ENCODE data around the gene PSTK. TPM values are rescaled to one million over a fixed set of nuclear protein-coding genes. Genes with fewer than 3 reads are reported as not detected.
A peak's percentile ranks its signal among the peaks of the same experiment; 100 is the strongest.

PSTK gene
- total and polyA plus RNA-seq, 2 of the 13 experiments (the other 11 are each of a cell fraction or from before 2014, with no cell fraction given), result 8.2 to 9.3 TPM

DNA sequence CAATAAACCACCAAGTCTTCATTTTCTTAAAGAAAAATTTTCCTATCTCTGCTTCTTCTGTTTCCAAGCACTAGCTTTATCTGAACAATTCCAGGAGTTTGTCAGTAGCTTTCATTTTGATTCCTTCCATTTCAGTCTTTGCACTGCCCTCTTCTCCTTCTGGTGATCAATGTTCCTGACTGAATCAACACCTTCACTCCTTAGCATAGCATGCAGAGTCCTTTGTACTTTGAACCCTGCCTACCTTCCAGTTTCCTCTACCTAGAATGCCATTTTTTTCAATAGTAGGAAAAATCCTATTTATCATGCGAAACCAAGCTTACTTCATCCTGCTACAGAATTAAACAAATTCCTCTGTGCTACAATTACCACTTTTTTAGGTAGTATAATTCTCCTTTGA, 24.3 kb upstream of the PSTK start:
- peaks cover 7% of the 10 kb centered on the region for H3K79me2 ChIP-seq (ENCODE audit: insufficient read depth, low read length)
- no peak overlapping the region for H2AFZ ChIP-seq (ENCODE audit: low read length)
- no peaks in the 10 kb centered on the region for H4K20me1 ChIP-seq (ENCODE audit: insufficient read depth, low read length)
- FAIRE-seq (no peak), ATAC-seq (no peak), DNase-seq (ENCODE audit: low spot score) (peak; percentile 5)
- H3K4me3 ChIP-seq (replicated peaks in 1 of 3; ENCODE audit: insufficient read depth in 1 of 3, low read depth in 2 of 3, low read length in 3 of 3), result no peak overlapping the region
- no peaks in the 10 kb centered on the region for H3K9me3 ChIP-seq (ENCODE audit: low read length)
- no peak overlapping the region for H3K27ac ChIP-seq (ENCODE audit: extremely low read length, insufficient read depth, low read length)
- H3K36me3 ChIP-seq (replicated peaks in 1 of 2; ENCODE audit: control insufficient read depth in 1 of 2, insufficient read depth in 2 of 2, low read length in 2 of 2), result no peaks in the 10 kb centered on the region
- TF ChIP-seq, protein P1, sequence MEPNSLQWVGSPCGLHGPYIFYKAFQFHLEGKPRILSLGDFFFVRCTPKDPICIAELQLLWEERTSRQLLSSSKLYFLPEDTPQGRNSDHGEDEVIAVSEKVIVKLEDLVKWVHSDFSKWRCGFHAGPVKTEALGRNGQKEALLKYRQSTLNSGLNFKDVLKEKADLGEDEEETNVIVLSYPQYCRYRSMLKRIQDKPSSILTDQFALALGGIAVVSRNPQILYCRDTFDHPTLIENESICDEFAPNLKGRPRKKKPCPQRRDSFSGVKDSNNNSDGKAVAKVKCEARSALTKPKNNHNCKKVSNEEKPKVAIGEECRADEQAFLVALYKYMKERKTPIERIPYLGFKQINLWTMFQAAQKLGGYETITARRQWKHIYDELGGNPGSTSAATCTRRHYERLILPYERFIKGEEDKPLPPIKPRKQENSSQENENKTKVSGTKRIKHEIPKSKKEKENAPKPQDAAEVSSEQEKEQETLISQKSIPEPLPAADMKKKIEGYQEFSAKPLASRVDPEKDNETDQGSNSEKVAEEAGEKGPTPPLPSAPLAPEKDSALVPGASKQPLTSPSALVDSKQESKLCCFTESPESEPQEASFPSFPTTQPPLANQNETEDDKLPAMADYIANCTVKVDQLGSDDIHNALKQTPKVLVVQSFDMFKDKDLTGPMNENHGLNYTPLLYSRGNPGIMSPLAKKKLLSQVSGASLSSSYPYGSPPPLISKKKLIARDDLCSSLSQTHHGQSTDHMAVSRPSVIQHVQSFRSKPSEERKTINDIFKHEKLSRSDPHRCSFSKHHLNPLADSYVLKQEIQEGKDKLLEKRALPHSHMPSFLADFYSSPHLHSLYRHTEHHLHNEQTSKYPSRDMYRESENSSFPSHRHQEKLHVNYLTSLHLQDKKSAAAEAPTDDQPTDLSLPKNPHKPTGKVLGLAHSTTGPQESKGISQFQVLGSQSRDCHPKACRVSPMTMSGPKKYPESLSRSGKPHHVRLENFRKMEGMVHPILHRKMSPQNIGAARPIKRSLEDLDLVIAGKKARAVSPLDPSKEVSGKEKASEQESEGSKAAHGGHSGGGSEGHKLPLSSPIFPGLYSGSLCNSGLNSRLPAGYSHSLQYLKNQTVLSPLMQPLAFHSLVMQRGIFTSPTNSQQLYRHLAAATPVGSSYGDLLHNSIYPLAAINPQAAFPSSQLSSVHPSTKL (CRISPR knock-in tag; IDR thresholded peaks at IDR 0.05), result 0 out of 2 replicates have a peak, but pooled peaks have one; percentile 12
- TF ChIP-seq SAFB2 (CRISPR knock-in tag; IDR thresholded peaks at IDR 0.05; ENCODE audit: borderline replicate concordance, low read depth), result no peak
- TF ChIP-seq GFI1 (CRISPR knock-in tag; IDR thresholded peaks at IDR 0.05; ENCODE audit: borderline replicate concordance), result no peak
- TF ChIP-seq HMG20A (CRISPR knock-in tag; IDR thresholded peaks at IDR 0.05; ENCODE audit: borderline replicate concordance), result no peak
- TF ChIP-seq HNRNPL (IDR thresholded peaks at IDR 0.05; ENCODE audit: low read depth, low read length), result no peak
- TF ChIP-seq HNF4A (CRISPR knock-in tag; IDR thresholded peaks at IDR 0.05), result peak; percentile 57
- TF ChIP-seq ZNF644 (CRISPR knock-in tag; IDR thresholded peaks at IDR 0.05; ENCODE audit: low read depth), result 0 out of 2 replicates have a peak, but pooled peaks have one; percentile 28
- TF ChIP-seq ZC3H4 (CRISPR knock-in tag; IDR thresholded peaks at IDR 0.05; ENCODE audit: borderline replicate concordance), result no peak
- no peak overlapping the region for H3K9ac ChIP-seq (ENCODE audit: insufficient read depth, low read depth, low read length)
- 0 out of 2 replicates have a peak overlapping the region, but pooled peaks have one; percentile 13 for H3K4me2 ChIP-seq (ENCODE audit: low read depth, low read length)
- CTCF ChIA-PET (ENCODE audit: low intra/inter-chr PET ratio, low total read pairs), result no interaction called here
- H3K27me3 ChIP-seq (ENCODE audit: control insufficient read depth in 1 of 2, insufficient read depth in 2 of 2, low read length in 2 of 2), result no peaks in the 10 kb centered on the region; a peak in 1 of 5 replicates
- BruUV-seq (replicated peaks), result no TSS peak
- H3K4me1 ChIP-seq (ENCODE audit: insufficient read depth, low read length), result peaks cover 48% of the 10 kb centered on the region
- POLR2A ChIA-PET, result interaction anchor here (0.8 to 1.2 kb wide), 2 partner anchors 24 to 52 kb away, joined by 3 to 10 read pairs; partner anchors contain the start of gene PSTK
- in situ Hi-C loops (cut with HindIII; ENCODE audit: extremely low pct_ligation_motif_present, low pct_unique_long_range_greater_than_20kb), result no loop called here
- WGBS (ENCODE audit: low lambda C conversion rate), result 80% methylated on average over 1 of the region's 1 CpG
- intact Hi-C loops (cut with micrococcal nuclease; ENCODE audit: unreplicated experiment), result no loop called here
